ENCODE results near the gene GADD45A. TPM values are rescaled to one million over a fixed set of nuclear protein-coding genes. Genes with fewer than 3 reads are reported as not detected.

GADD45A gene
- total and polyA plus RNA-seq, 2 donors (not counting 1 experiment from before 2014, with no cell fraction given), result 41.7 to 133 TPM

GRCh38 chr1:67642629-67643028 lies 42.4 kb upstream of the GADD45A start:
- TF ChIP-seq EZH2 (IDR thresholded peaks at IDR 0.05; ENCODE audit: low read length, missing control alignments) (no peak), CTCF (conservative IDR thresholded peaks at IDR 0.05 in 1 of 2, IDR thresholded peaks at IDR 0.05 in 1 of 2; ENCODE audit: low read depth in 1 of 2, low read length in 2 of 2) (no peak)
- DNase-seq (ENCODE audit: low read depth in 2 of 2), result peak; percentile 23 to 30
- H3K79me2 ChIP-seq (ENCODE audit: control insufficient read depth, insufficient read depth, low read length), result no peaks in the 10 kb centered on the region
- no peaks in the 10 kb centered on the region for H4K20me1 ChIP-seq (ENCODE audit: control insufficient read depth, extremely low read depth, insufficient read depth, low read length)
- H3K36me3 ChIP-seq (ENCODE audit: control insufficient read depth, insufficient read depth, low read length), result no peaks in the 10 kb centered on the region
- H3K4me2 ChIP-seq (ENCODE audit: extremely low read depth, insufficient read depth, low read length), result peak overlapping the region; percentile 53
- peaks cover 8% of the 10 kb centered on the region for H3K4me1 ChIP-seq (ENCODE audit: control insufficient read depth, extremely low read depth, insufficient read depth, low read length)
- H2AFZ ChIP-seq (ENCODE audit: low read length), result peak overlapping the region; percentile 12
- H3K4me3 ChIP-seq (replicated peaks in 1 of 4; ENCODE audit: control extremely low read depth in 1 of 4, insufficient read depth in 1 of 4, low read depth in 3 of 4, low read length in 4 of 4), result peak overlapping the region in 1 of 4 experiments; percentile 3
- no peaks in the 10 kb centered on the region for H3K27me3 ChIP-seq (ENCODE audit: control insufficient read depth, insufficient read depth, low read length)
- H3K9ac ChIP-seq (ENCODE audit: insufficient read depth, low read length), result no peak overlapping the region
- H3K27ac ChIP-seq (ENCODE audit: insufficient read depth, low read length), result no peak overlapping the region
- no peaks in the 10 kb centered on the region for H3K9me3 ChIP-seq (ENCODE audit: control insufficient read depth, insufficient read depth, low read depth, low read length)

GRCh38 chr1:67644566-67644965 lies 40.4 kb upstream of the GADD45A start:
- no peak for DNase-seq (ENCODE audit: low read depth in 2 of 2)
- Histone ChIP-seq H3K27me3 (ENCODE audit: control insufficient read depth, insufficient read depth, low read length) (no peaks in the 10 kb centered on the region), H4K20me1 (ENCODE audit: control insufficient read depth, extremely low read depth, insufficient read depth, low read length) (no peaks in the 10 kb centered on the region), H3K4me1 (ENCODE audit: control insufficient read depth, extremely low read depth, insufficient read depth, low read length) (peaks cover 8% of the 10 kb centered on the region), H3K79me2 (ENCODE audit: control insufficient read depth, insufficient read depth, low read length) (no peaks in the 10 kb centered on the region), H3K4me2 (ENCODE audit: extremely low read depth, insufficient read depth, low read length) (no peak overlapping the region), H3K9ac (ENCODE audit: insufficient read depth, low read length) (no peak overlapping the region), H3K36me3 (ENCODE audit: control insufficient read depth, insufficient read depth, low read length) (no peaks in the 10 kb centered on the region), H3K9me3 (ENCODE audit: control insufficient read depth, insufficient read depth, low read depth, low read length) (no peaks in the 10 kb centered on the region), H3K4me3 (replicated peaks in 1 of 4; ENCODE audit: control extremely low read depth in 1 of 4, insufficient read depth in 1 of 4, low read depth in 3 of 4, low read length in 4 of 4) (no peak overlapping the region), H3K27ac (ENCODE audit: insufficient read depth, low read length) (no peak overlapping the region), H2AFZ (ENCODE audit: low read length) (no peak overlapping the region)
- TF ChIP-seq EZH2 (IDR thresholded peaks at IDR 0.05; ENCODE audit: low read length, missing control alignments) (no peak), CTCF (conservative IDR thresholded peaks at IDR 0.05 in 1 of 2, IDR thresholded peaks at IDR 0.05 in 1 of 2; ENCODE audit: low read depth in 1 of 2, low read length in 2 of 2) (no peak)

- no peak overlapping the region for H3K9ac ChIP-seq (ENCODE audit: insufficient read depth, low read length)
- no peak overlapping the region for H2AFZ ChIP-seq (ENCODE audit: low read length)
- H3K27ac ChIP-seq (ENCODE audit: insufficient read depth, low read length), result peak overlapping the region; percentile 9
- peak in 1 of 2 donors; percentile 73 for DNase-seq (ENCODE audit: low read depth in 2 of 2)
- no peak for TF ChIP-seq EZH2 (IDR thresholded peaks at IDR 0.05; ENCODE audit: low read length, missing control alignments)
- TF ChIP-seq CTCF (conservative IDR thresholded peaks at IDR 0.05 in 1 of 2, IDR thresholded peaks at IDR 0.05 in 1 of 2; ENCODE audit: low read depth in 1 of 2, low read length in 2 of 2), result no peak
- H3K79me2 ChIP-seq (ENCODE audit: control insufficient read depth, insufficient read depth, low read length), result no peaks in the 10 kb centered on the region
- no peak overlapping the region for H3K4me3 ChIP-seq (replicated peaks in 1 of 4; ENCODE audit: control extremely low read depth in 1 of 4, insufficient read depth in 1 of 4, low read depth in 3 of 4, low read length in 4 of 4)
- no peaks in the 10 kb centered on the region for H3K9me3 ChIP-seq (ENCODE audit: control insufficient read depth, insufficient read depth, low read depth, low read length)
- no peak overlapping the region for H3K4me2 ChIP-seq (ENCODE audit: extremely low read depth, insufficient read depth, low read length)
- H4K20me1 ChIP-seq (ENCODE audit: control insufficient read depth, extremely low read depth, insufficient read depth, low read length), result no peaks in the 10 kb centered on the region
- no peaks in the 10 kb centered on the region for H3K27me3 ChIP-seq (ENCODE audit: control insufficient read depth, insufficient read depth, low read length)
- H3K36me3 ChIP-seq (ENCODE audit: control insufficient read depth, insufficient read depth, low read length), result no peaks in the 10 kb centered on the region
- peaks cover 13% of the 10 kb centered on the region for H3K4me1 ChIP-seq (ENCODE audit: control insufficient read depth, extremely low read depth, insufficient read depth, low read length)
Observed at GRCh38 chr1:67645495-67646144, 39.4 kb upstream of the GADD45A start.

Measured in fibroblast of lung (primary cell).